H9 (cell line): ENCODE results near the gene HACE1. TPM values are rescaled to one million over a fixed set of nuclear protein-coding genes. Genes with fewer than 3 reads are reported as not detected.
"Not testable (repeated sequence)": the region's sequence is repeated elsewhere in the genome, so short reads cannot be mapped to it uniquely, and the experiment has no call there.

Source experiments
- DNase-seq: peaks from one replicate; pipeline ENCODE4 v3.0.0-alpha.2; 2017
- H2AFZ ChIP-seq: one replicate; pipeline ENCODE4 v1.6.1; 2013; ENCODE audit warnings: mild to moderate bottlenecking, low read length, control low read depth, moderate library complexity
- H2AK5ac ChIP-seq: 2 replicates; pipeline ENCODE4 v1.6.1; 2013; ENCODE audit warnings: low read length, control low read depth, mixed read lengths; ENCODE audit not compliant: insufficient read length
- H2BK120ac ChIP-seq: one replicate; pipeline ENCODE4 v1.6.1; 2013; ENCODE audit warnings: low read depth, mild to moderate bottlenecking, low read length, control low read depth, inconsistent platforms; ENCODE audit not compliant: poor library complexity, severe bottlenecking
- H2BK12ac ChIP-seq: 2 replicates; pipeline ENCODE4 v1.6.1; 2013; ENCODE audit warnings: low read length, control low read depth, mixed read lengths, low read depth; ENCODE audit not compliant: insufficient read length
- H2BK15ac ChIP-seq: 2 replicates; pipeline ENCODE4 v1.6.1; 2013; ENCODE audit warnings: low read depth, low read length, control low read depth
- H2BK20ac ChIP-seq: one replicate; pipeline ENCODE4 v1.6.1; 2013; ENCODE audit warnings: low read depth, mild to moderate bottlenecking, low read length, control low read depth, inconsistent platforms; ENCODE audit not compliant: poor library complexity, severe bottlenecking
- H2BK5ac ChIP-seq: 2 replicates; pipeline ENCODE4 v1.6.1; 2013; ENCODE audit warnings: low read length, control low read depth, mixed read lengths; ENCODE audit not compliant: insufficient read length
- H3K14ac ChIP-seq: 2 replicates; pipeline ENCODE4 v1.6.1; 2013; ENCODE audit warnings: low read length, control low read depth; ENCODE audit not compliant: insufficient read depth
- H3K18ac ChIP-seq: 2 replicates; pipeline ENCODE4 v1.6.1; 2013; ENCODE audit warnings: low read depth, mild to moderate bottlenecking, mixed read lengths, low read length, control low read depth; ENCODE audit not compliant: insufficient read length
- H3K23ac ChIP-seq: 2 replicates; pipeline ENCODE4 v1.6.1; 2013; ENCODE audit warnings: low read length, control low read depth, mixed read lengths, low read depth; ENCODE audit not compliant: insufficient read length
- H3K23me2 ChIP-seq: 2 replicates; pipeline ENCODE4 v1.6.1; 2013; ENCODE audit warnings: low read depth, mild to moderate bottlenecking, mixed read lengths, low read length, control low read depth; ENCODE audit not compliant: insufficient read length, poor library complexity, severe bottlenecking
- H3K27ac ChIP-seq: 2 replicates; pipeline ENCODE4 v1.5.1; 2013; ENCODE audit warnings: low read length, control low read depth, mixed read lengths, low read depth; ENCODE audit not compliant: insufficient read length
- H3K27me3 ChIP-seq: 2 replicates; pipeline ENCODE4 v1.6.1; 2013; ENCODE audit warnings: low read length, control low read depth, inconsistent platforms; ENCODE audit not compliant: insufficient read depth
- H3K4ac ChIP-seq: 2 replicates; pipeline ENCODE4 v1.6.1; 2013; ENCODE audit warnings: low read depth, mild to moderate bottlenecking, control low read depth, inconsistent platforms, low read length, moderate library complexity
- H3K4me1 ChIP-seq: 2 replicates; pipeline ENCODE4 v1.6.1; 2013; ENCODE audit warnings: low read length, control low read depth, inconsistent platforms; ENCODE audit not compliant: insufficient read depth
- H3K4me2 ChIP-seq: 2 replicates; pipeline ENCODE4 v1.6.1; 2013; ENCODE audit warnings: low read length, control low read depth, mixed read lengths; ENCODE audit not compliant: insufficient read length, insufficient read depth
- H3K56ac ChIP-seq: 2 replicates; pipeline ENCODE4 v1.6.1; 2013; ENCODE audit warnings: low read depth, mild to moderate bottlenecking, mixed read lengths, low read length, control low read depth; ENCODE audit not compliant: insufficient read length
- H3K79me1 ChIP-seq: 2 replicates; pipeline ENCODE4 v1.6.1; 2013; ENCODE audit warnings: low read depth, mild to moderate bottlenecking, moderate library complexity, low read length, control low read depth, inconsistent platforms; ENCODE audit not compliant: insufficient read depth, poor library complexity, severe bottlenecking
- H3K79me2 ChIP-seq: 2 replicates; pipeline ENCODE4 v1.6.1; 2013; ENCODE audit warnings: low read length, control low read depth, inconsistent platforms; ENCODE audit not compliant: insufficient read depth
- H3K9ac ChIP-seq: 2 replicates; pipeline ENCODE4 v1.6.1; 2013; ENCODE audit warnings: low read length, control low read depth, mixed read lengths; ENCODE audit not compliant: insufficient read length; ENCODE audit errors: extremely low read depth
- H3K9me3 ChIP-seq: one replicate; pipeline ENCODE4 v1.6.1; 2013; ENCODE audit warnings: low read depth, low read length, inconsistent platforms; ENCODE audit not compliant: control insufficient read depth
- H3T11ph ChIP-seq: one replicate; pipeline ENCODE4 v1.6.1; 2013; ENCODE audit warnings: mild to moderate bottlenecking, low read length, control low read depth, inconsistent platforms
- H4K20me1 ChIP-seq: one replicate; pipeline ENCODE4 v1.6.1; 2013; ENCODE audit not compliant: control insufficient read depth, insufficient read length, insufficient read depth
- H4K5ac ChIP-seq: 2 replicates; pipeline ENCODE4 v1.6.1; 2013; ENCODE audit warnings: low read depth, mild to moderate bottlenecking, mixed read lengths, low read length, control low read depth; ENCODE audit not compliant: insufficient read length
- H4K8ac ChIP-seq: replicated peaks from 2 replicates; pipeline ENCODE4 v1.6.1; 2013; ENCODE audit warnings: low read length, control low read depth, mixed read lengths, low read depth; ENCODE audit not compliant: insufficient read length
- H4K91ac ChIP-seq: 2 replicates; pipeline ENCODE4 v1.6.1; 2013; ENCODE audit warnings: low read depth, mild to moderate bottlenecking, moderate library complexity, mixed read lengths, low read length, control low read depth; ENCODE audit not compliant: insufficient read length
- H3K27ac Mint-ChIP-seq, 3 experiments: 2 replicates in 2 of 3; 3 replicates in 1 of 3; pipeline ENCODE4 v1.8.0; 2020 to 2021; ENCODE audit warnings: mixed read lengths in 3 of 3, mild to moderate bottlenecking in 1 of 3, moderate library complexity in 1 of 3
- H3K27me3 Mint-ChIP-seq: 2 replicates; pipeline ENCODE4 v1.8.0; 2021; ENCODE audit warnings: low read depth, mild to moderate bottlenecking, moderate library complexity, mixed read lengths
- H3K36me3 Mint-ChIP-seq, 3 experiments: 2 replicates in 2 of 3; 3 replicates in 1 of 3; pipeline ENCODE4 v1.8.0; 2020 to 2021; ENCODE audit warnings: low read depth in 3 of 3, mixed read lengths in 3 of 3; ENCODE audit not compliant: insufficient read depth in 1 of 3
- H3K4me1 Mint-ChIP-seq, 2 experiments: 2 replicates each; pipeline ENCODE4 v1.8.0; 2020; ENCODE audit warnings: mixed read lengths in 2 of 2
- H3K4me3 Mint-ChIP-seq, 2 experiments: 2 replicates in 1 of 2; 3 replicates in 1 of 2; pipeline ENCODE4 v1.8.0; 2020 to 2021; ENCODE audit warnings: mild to moderate bottlenecking in 2 of 2, mixed read lengths in 2 of 2, moderate library complexity in 1 of 2
- H3K9me3 Mint-ChIP-seq, 2 experiments: 2 replicates in 1 of 2; 3 replicates in 1 of 2; pipeline ENCODE4 v1.8.0; 2020; ENCODE audit warnings: mild to moderate bottlenecking in 2 of 2, mixed read lengths in 2 of 2, moderate library complexity in 1 of 2
- CTCF ChIP-seq: fragments of 200-600 bp; sonication (generic); conservative IDR thresholded peaks from 3 replicates; pipeline ENCODE4 v1.8.0; 2021; ENCODE audit warnings: antibody characterized with exemption, mild to moderate bottlenecking
- WGBS: extraction: QIAGEN DNeasy Blood & Tissue Kit; methylation state at CpG from one replicate; pipeline ENCODE4 v1.1.7; 2013; ENCODE audit warnings: missing lambda C conversion rate, low lambda C conversion rate, mixed read lengths; ENCODE audit not compliant: insufficient read length; ENCODE audit errors: extremely low coverage; 5-methylcytosine and 5-hydroxymethylcytosine counted together
- total RNA-seq: library from RNA; stranded (reverse); gene quantifications from 2 replicates; pipeline ENCODE4 v1.2.1, GENCODE V29; 2021

HACE1 gene
- total RNA-seq, 1 experiment from 2014 or later: 18.0 TPM

GRCh38 chr6:104750449-104750848 lies 109.3 kb downstream of the HACE1 start:
- no peak overlapping the region for H2AFZ ChIP-seq
- H3K9ac ChIP-seq: no peak overlapping the region
- no peak overlapping the region for H2BK20ac ChIP-seq
- no peak overlapping the region for H3K4me2 ChIP-seq
- no peak for TF ChIP-seq CTCF
- H3K4ac ChIP-seq: no peak overlapping the region
- H2BK120ac ChIP-seq: no peak overlapping the region
- no peak overlapping the region for H3K23ac ChIP-seq
- no peak overlapping the region for H3K4me3 Mint-ChIP-seq
- no peaks in the 10 kb centered on the region for H3K23me2 ChIP-seq
- no peaks in the 10 kb centered on the region for H3K9me3 ChIP-seq
- H2BK12ac ChIP-seq: no peak overlapping the region
- H3K27ac Mint-ChIP-seq: peak overlapping the region in 1 of 3 experiments; percentile 13; a peak in 1 of 7 replicates
- H4K5ac ChIP-seq: no peak overlapping the region
- H3K27ac ChIP-seq: no peak overlapping the region
- no peak overlapping the region for H4K8ac ChIP-seq
- no peak overlapping the region for H4K91ac ChIP-seq
- no peak overlapping the region for H3K56ac ChIP-seq
- peaks cover 12 to 14% of the 10 kb centered on the region in 2 experiments for H3K9me3 Mint-ChIP-seq
- H3K36me3 Mint-ChIP-seq: peaks cover 21 to 24% (median 24%) of the 10 kb centered on the region in 3 experiments
- no peaks in the 10 kb centered on the region for H3K79me1 ChIP-seq
- H4K20me1 ChIP-seq: no peaks in the 10 kb centered on the region
- H2BK5ac ChIP-seq: no peak overlapping the region
- H2BK15ac ChIP-seq: no peak overlapping the region
- DNase-seq: no peak
- no CpG with 5 or more reads among the region's 2 CpGs for WGBS
- H2AK5ac ChIP-seq: no peak overlapping the region
- H3K4me1 ChIP-seq: no peaks in the 10 kb centered on the region
- no peaks in the 10 kb centered on the region for H3K27me3 Mint-ChIP-seq
- H3K4me1 Mint-ChIP-seq: peaks cover 2 to 7% of the 10 kb centered on the region in 2 experiments; a peak in 3 of 4 replicates
- no peak overlapping the region for H3T11ph ChIP-seq
- H3K79me2 ChIP-seq: no peaks in the 10 kb centered on the region
- no peak overlapping the region for H3K18ac ChIP-seq
- no peaks in the 10 kb centered on the region for H3K27me3 ChIP-seq
- H3K14ac ChIP-seq: no peak overlapping the region

DNA sequence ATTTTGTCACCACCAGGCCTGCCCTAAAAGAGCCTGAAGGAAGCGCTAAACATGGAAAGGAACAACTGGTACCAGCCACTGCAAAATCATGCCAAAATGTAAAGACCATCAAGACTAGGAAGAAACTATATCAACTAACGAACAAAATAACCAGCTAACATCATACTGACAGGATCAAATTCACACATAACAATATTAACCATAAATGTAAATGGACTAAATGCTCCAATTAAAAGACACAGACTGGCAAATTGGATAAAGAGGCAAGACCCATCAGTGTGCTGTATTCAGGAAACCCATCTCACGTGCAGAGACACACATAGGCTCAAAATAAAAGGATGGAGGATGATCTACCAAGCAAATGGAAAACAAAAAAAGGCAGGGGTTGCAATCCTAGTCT lies 120.6 kb downstream of the HACE1 start:
- H3K4me1 Mint-ChIP-seq: not testable (repeated sequence)
- no CpG with 5 or more reads among the region's 3 CpGs for WGBS
- peaks cover 8 to 18% (median 11%) of the 10 kb centered on the region in 3 experiments for H3K36me3 Mint-ChIP-seq

More for the DNA sequence above, 120.6 kb downstream of the HACE1 start:
- H3K9me3 ChIP-seq, H2AK5ac ChIP-seq, H3K23me2 ChIP-seq, H2BK12ac ChIP-seq, H3K18ac ChIP-seq, DNase-seq, H2BK120ac ChIP-seq, H3K14ac ChIP-seq, H3K4me1 ChIP-seq, H3K4me2 ChIP-seq, H3K27ac ChIP-seq, H3K27ac Mint-ChIP-seq, H4K5ac ChIP-seq, H3T11ph ChIP-seq, H3K4me3 Mint-ChIP-seq, H3K79me2 ChIP-seq, H3K27me3 Mint-ChIP-seq, H2BK15ac ChIP-seq, H3K27me3 ChIP-seq, H4K20me1 ChIP-seq, H4K91ac ChIP-seq, H3K9me3 Mint-ChIP-seq, H4K8ac ChIP-seq, H3K4ac ChIP-seq, H2BK20ac ChIP-seq, H3K56ac ChIP-seq, H3K79me1 ChIP-seq, H3K9ac ChIP-seq, H3K23ac ChIP-seq, H2AFZ ChIP-seq, H2BK5ac ChIP-seq: not testable (repeated sequence)
